ENCODE data around the gene NFIA.

The NFIA gene

GRCh38 chr1:61187352-61188086 is 105.2 kb downstream of the NFIA start:
- H3K9me3 Mint-ChIP-seq: no peaks in the 10 kb centered on the region
- H3K27me3 Mint-ChIP-seq: no peaks in the 10 kb centered on the region
- H3K36me3 Mint-ChIP-seq (ENCODE audit: low read depth): no peaks in the 10 kb centered on the region
- H3K4me1 Mint-ChIP-seq (ENCODE audit: low read depth): peaks cover 2% of the 10 kb centered on the region
- no peak for DNase-seq
- H3K27ac Mint-ChIP-seq: no peak overlapping the region
- no peak overlapping the region for H3K4me3 Mint-ChIP-seq

GRCh38 chr1:61190153-61190552 is 107.8 kb downstream of the NFIA start:
- H3K36me3 Mint-ChIP-seq (ENCODE audit: low read depth): no peaks in the 10 kb centered on the region
- no peak for DNase-seq
- H3K4me3 Mint-ChIP-seq: no peak overlapping the region
- H3K9me3 Mint-ChIP-seq: no peaks in the 10 kb centered on the region
- H3K4me1 Mint-ChIP-seq (ENCODE audit: low read depth): no peaks in the 10 kb centered on the region
- no peaks in the 10 kb centered on the region for H3K27me3 Mint-ChIP-seq
- H3K27ac Mint-ChIP-seq: no peak overlapping the region

DNA sequence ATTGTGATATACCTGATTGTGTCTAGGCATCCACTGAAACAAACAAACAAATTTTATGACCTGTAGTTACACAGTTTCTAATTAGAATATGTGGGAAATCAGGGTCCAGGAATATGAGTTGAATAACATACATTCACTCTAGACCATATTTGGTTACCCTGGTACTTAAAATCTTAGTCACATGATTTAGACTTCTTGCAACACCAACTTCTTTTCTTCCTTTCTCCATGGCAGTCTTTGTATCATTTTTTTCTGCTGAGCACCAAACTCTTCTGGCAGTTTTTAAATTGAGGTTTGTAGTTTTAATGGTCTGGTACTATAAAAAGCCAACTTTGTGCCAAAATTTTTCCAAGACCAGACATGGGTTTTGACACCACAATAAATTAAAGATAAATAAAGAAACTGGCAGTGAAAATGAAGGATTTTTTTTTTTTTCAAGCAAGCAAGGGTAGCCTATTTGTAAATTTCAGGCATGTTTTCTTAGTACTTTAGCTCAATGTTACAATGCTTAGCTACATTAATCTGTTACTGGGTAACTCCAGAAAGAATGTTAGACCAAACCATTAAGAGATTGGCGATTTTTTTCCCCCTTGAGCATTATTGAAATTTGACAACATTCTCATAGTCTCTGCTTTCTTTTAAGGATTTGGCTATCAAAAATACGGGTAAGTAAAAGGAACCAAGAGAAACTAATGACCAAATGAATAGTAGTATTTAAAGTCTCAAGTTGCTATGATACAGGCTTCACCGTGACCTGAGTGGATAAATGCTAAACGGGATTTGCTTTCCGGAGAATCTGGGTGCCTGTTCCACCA is 108.5 kb downstream of the NFIA start:
- Mint-ChIP-seq H3K4me1 (ENCODE audit: low read depth) (no peaks in the 10 kb centered on the region), H3K27ac (no peak overlapping the region), H3K27me3 (no peaks in the 10 kb centered on the region), H3K9me3 (no peaks in the 10 kb centered on the region), H3K4me3 (no peak overlapping the region), H3K36me3 (ENCODE audit: low read depth) (no peaks in the 10 kb centered on the region)
- no peak for DNase-seq

- Mint-ChIP-seq H3K9me3 (no peaks in the 10 kb centered on the region), H3K27ac (no peak overlapping the region), H3K27me3 (no peaks in the 10 kb centered on the region), H3K36me3 (ENCODE audit: low read depth) (no peaks in the 10 kb centered on the region), H3K4me1 (ENCODE audit: low read depth) (no peaks in the 10 kb centered on the region), H3K4me3 (no peak overlapping the region)
- DNase-seq: no peak
These were observed 109.0 kb downstream of the NFIA start for GRCh38 chr1:61191433-61191720.

GRCh38 chr1:61192663-61193330 is 110.4 kb downstream of the NFIA start:
- H3K27me3 Mint-ChIP-seq: peaks cover 3% of the 10 kb centered on the region
- H3K4me3 Mint-ChIP-seq: no peak overlapping the region
- DNase-seq: no peak
- H3K36me3 Mint-ChIP-seq (ENCODE audit: low read depth): no peaks in the 10 kb centered on the region
- H3K9me3 Mint-ChIP-seq: no peaks in the 10 kb centered on the region
- H3K27ac Mint-ChIP-seq: no peak overlapping the region
- H3K4me1 Mint-ChIP-seq (ENCODE audit: low read depth): no peaks in the 10 kb centered on the region

GRCh38 chr1:61193808-61194207 is 111.4 kb downstream of the NFIA start:
- H3K9me3 Mint-ChIP-seq: no peaks in the 10 kb centered on the region
- no peaks in the 10 kb centered on the region for H3K4me1 Mint-ChIP-seq (ENCODE audit: low read depth)

DNA sequence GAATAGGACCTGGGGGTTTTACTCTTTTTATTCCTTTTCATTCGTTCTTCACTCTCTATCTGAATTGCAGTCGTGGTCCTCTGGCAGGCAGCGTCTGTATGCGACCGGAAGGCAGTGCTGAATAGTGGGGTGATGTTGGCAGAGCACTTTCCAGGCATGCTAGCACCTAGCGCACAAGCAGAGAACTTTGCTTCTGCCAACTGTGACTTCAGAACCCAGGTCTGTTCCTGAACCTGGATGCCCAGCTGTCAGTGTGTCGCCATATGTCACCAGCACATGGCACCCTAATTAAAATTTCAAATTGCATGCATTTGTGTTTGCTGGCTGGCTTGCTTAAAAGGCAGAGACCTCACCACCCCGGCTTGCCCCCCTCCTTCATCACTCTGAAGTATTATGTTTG is 116.2 kb downstream of the NFIA start:
- H3K4me3 Mint-ChIP-seq: no peak overlapping the region

More at GRCh38 chr1:61193808-61194207, 111.4 kb downstream of the NFIA start:
- Mint-ChIP-seq H3K27ac (no peak overlapping the region), H3K27me3 (peaks cover 3% of the 10 kb centered on the region), H3K36me3 (ENCODE audit: low read depth) (no peaks in the 10 kb centered on the region), H3K4me3 (no peak overlapping the region)
- DNase-seq: no peak

DNA sequence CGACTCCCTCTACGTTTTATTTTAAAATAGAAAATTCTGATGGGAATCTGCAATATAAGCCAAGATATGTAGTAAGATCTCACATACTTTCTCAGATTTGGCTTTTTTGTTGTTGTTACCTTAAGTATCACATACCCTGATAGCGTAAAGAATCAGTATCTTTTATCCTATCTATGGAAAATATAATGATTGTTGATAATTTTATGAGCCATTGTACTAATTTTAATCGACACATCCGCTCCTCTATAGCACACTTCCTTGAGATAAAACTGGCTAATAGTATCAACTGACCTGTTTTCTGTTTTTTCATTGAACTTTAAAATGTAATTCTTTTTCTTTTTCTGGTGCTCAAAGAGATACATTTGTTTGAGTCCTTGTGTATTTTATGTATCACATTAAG is 118.7 kb downstream of the NFIA start:
- H3K27me3 Mint-ChIP-seq: peaks cover 3% of the 10 kb centered on the region
- no peaks in the 10 kb centered on the region for H3K9me3 Mint-ChIP-seq
- no peak overlapping the region for H3K4me3 Mint-ChIP-seq
- no peak for DNase-seq
- H3K36me3 Mint-ChIP-seq (ENCODE audit: low read depth): no peaks in the 10 kb centered on the region
- H3K27ac Mint-ChIP-seq: no peak overlapping the region
- H3K4me1 Mint-ChIP-seq (ENCODE audit: low read depth): no peaks in the 10 kb centered on the region

More for the DNA sequence above, 116.2 kb downstream of the NFIA start:
- DNase-seq: no peak
- Mint-ChIP-seq H3K27ac (no peak overlapping the region), H3K36me3 (ENCODE audit: low read depth) (no peaks in the 10 kb centered on the region), H3K27me3 (peaks cover 3% of the 10 kb centered on the region), H3K9me3 (no peaks in the 10 kb centered on the region), H3K4me1 (ENCODE audit: low read depth) (no peaks in the 10 kb centered on the region)

- Mint-ChIP-seq H3K27me3 (peaks cover 2% of the 10 kb centered on the region), H3K4me3 (no peak overlapping the region), H3K4me1 (ENCODE audit: low read depth) (no peaks in the 10 kb centered on the region), H3K27ac (no peak overlapping the region), H3K9me3 (no peaks in the 10 kb centered on the region), H3K36me3 (ENCODE audit: low read depth) (no peaks in the 10 kb centered on the region)
- no peak for DNase-seq
These were observed 120.7 kb downstream of the NFIA start for GRCh38 chr1:61202854-61203598.

GRCh38 chr1:61204528-61204927 is 122.2 kb downstream of the NFIA start:
- H3K36me3 Mint-ChIP-seq (ENCODE audit: low read depth): no peaks in the 10 kb centered on the region
- DNase-seq: no peak
- H3K4me3 Mint-ChIP-seq: no peak overlapping the region
- no peaks in the 10 kb centered on the region for H3K9me3 Mint-ChIP-seq
- H3K27ac Mint-ChIP-seq: no peak overlapping the region
- H3K27me3 Mint-ChIP-seq: peaks cover 2% of the 10 kb centered on the region
- no peaks in the 10 kb centered on the region for H3K4me1 Mint-ChIP-seq (ENCODE audit: low read depth)

- Mint-ChIP-seq H3K36me3 (ENCODE audit: low read depth) (no peaks in the 10 kb centered on the region), H3K4me3 (no peak overlapping the region), H3K4me1 (ENCODE audit: low read depth) (no peaks in the 10 kb centered on the region), H3K27ac (no peak overlapping the region), H3K9me3 (no peaks in the 10 kb centered on the region), H3K27me3 (peaks cover 2% of the 10 kb centered on the region)
- no peak for DNase-seq
These were observed 125.1 kb downstream of the NFIA start for GRCh38 chr1:61207416-61207815.

DNA sequence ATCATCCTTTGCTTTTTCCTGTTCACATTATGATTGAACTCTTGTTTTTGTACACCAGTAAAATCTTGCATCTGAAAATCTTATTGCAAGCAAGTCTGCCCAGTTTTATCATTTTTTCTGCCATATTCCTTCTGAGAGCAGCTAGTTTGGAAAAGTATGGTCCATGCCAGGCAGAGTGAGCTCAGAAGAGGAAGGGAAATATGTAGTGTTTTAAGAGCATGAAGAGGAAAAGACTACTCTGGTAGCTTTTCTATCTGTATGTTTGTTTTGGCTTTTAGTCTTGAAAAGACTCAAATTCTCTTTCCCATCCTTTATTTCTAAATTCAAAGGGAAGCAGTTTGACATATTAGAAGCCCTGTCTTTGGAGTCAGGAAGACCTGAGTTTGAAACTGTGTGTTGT is 125.8 kb downstream of the NFIA start:
- Mint-ChIP-seq H3K27ac (no peak overlapping the region), H3K27me3 (peaks cover 2% of the 10 kb centered on the region), H3K4me1 (ENCODE audit: low read depth) (peaks cover 4% of the 10 kb centered on the region), H3K4me3 (no peak overlapping the region), H3K36me3 (ENCODE audit: low read depth) (no peaks in the 10 kb centered on the region), H3K9me3 (no peaks in the 10 kb centered on the region)
- DNase-seq: no peak

- Mint-ChIP-seq H3K27ac (no peak overlapping the region), H3K4me3 (no peak overlapping the region), H3K36me3 (ENCODE audit: low read depth) (no peaks in the 10 kb centered on the region), H3K4me1 (ENCODE audit: low read depth) (peaks cover 7% of the 10 kb centered on the region), H3K27me3 (peaks cover 2% of the 10 kb centered on the region), H3K9me3 (no peaks in the 10 kb centered on the region)
- DNase-seq: no peak
These were observed 126.5 kb downstream of the NFIA start for GRCh38 chr1:61208831-61209230.

- H3K4me1 Mint-ChIP-seq (ENCODE audit: low read depth): peaks cover 7% of the 10 kb centered on the region
- DNase-seq: no peak
- H3K27ac Mint-ChIP-seq: no peak overlapping the region
- no peaks in the 10 kb centered on the region for H3K36me3 Mint-ChIP-seq (ENCODE audit: low read depth)
- H3K27me3 Mint-ChIP-seq: peaks cover 2% of the 10 kb centered on the region
- H3K4me3 Mint-ChIP-seq: no peak overlapping the region
- no peaks in the 10 kb centered on the region for H3K9me3 Mint-ChIP-seq
These were observed 128.2 kb downstream of the NFIA start for GRCh38 chr1:61210435-61211154.
